WI38 (cell line): ENCODE data around the gene PSENEN.

ENCODE experiments used
- H3K4me3 ChIP-seq: 2 replicates; pipeline ENCODE4 v1.5.1; 2011; ENCODE audit warnings: low read depth, mild to moderate bottlenecking, control low read depth, low read length
- CTCF ChIP-seq: IDR thresholded peaks from 2 replicates; pipeline ENCODE4 v1.5.1; 2012; ENCODE audit warnings: low read depth, mild to moderate bottlenecking, control low read depth, low read length

PSENEN gene

GRCh38 chr19:35784503-35785338 is 39.3 kb downstream of the PSENEN start:
- H3K4me3 ChIP-seq = no peak overlapping the region
- no peak for TF ChIP-seq CTCF

- no peak overlapping the region for H3K4me3 ChIP-seq
- no peak for TF ChIP-seq CTCF
Observed at GRCh38 chr19:35785339-35785627, 39.8 kb downstream of the PSENEN start.

GRCh38 chr19:35786299-35787160 is 41.1 kb downstream of the PSENEN start:
- TF ChIP-seq CTCF = no peak
- no peak overlapping the region for H3K4me3 ChIP-seq

GRCh38 chr19:35787227-35787799 is 41.9 kb downstream of the PSENEN start:
- H3K4me3 ChIP-seq = no peak overlapping the region
- TF ChIP-seq CTCF = no peak

- TF ChIP-seq CTCF = no peak
- H3K4me3 ChIP-seq = no peak overlapping the region
Observed at GRCh38 chr19:35788205-35788960, 42.9 kb downstream of the PSENEN start.

GRCh38 chr19:35789195-35789977 is 43.9 kb downstream of the PSENEN start:
- no peak for TF ChIP-seq CTCF
- no peak overlapping the region for H3K4me3 ChIP-seq
